Muscle layer of colon (tissue), 2 donors: ENCODE results near the gene RNASE2.
"Not testable (repeated sequence)": the region's sequence is repeated elsewhere in the genome, so short reads cannot be mapped to it uniquely, and the experiment has no call there.

Source experiments
- H3K27ac ChIP-seq: one replicate; pipeline ENCODE4 v1.7.0; 2013; ENCODE audit warnings: low read depth, mild to moderate bottlenecking, low read length, moderate library complexity
- H3K27me3 ChIP-seq, 2 donors: one replicate each; pipeline ENCODE4 v1.7.0; 2013; ENCODE audit warnings: low read length in 2 of 2, mild to moderate bottlenecking in 2 of 2; ENCODE audit not compliant: insufficient read depth in 2 of 2, control insufficient read depth in 1 of 2
- H3K36me3 ChIP-seq: one replicate; pipeline ENCODE4 v1.7.0; 2013; ENCODE audit warnings: mild to moderate bottlenecking, low read length; ENCODE audit not compliant: insufficient read depth
- H3K4me1 ChIP-seq: one replicate; pipeline ENCODE4 v1.7.0; 2013; ENCODE audit warnings: mild to moderate bottlenecking, low read length; ENCODE audit not compliant: insufficient read depth
- H3K4me3 ChIP-seq, 2 donors: one replicate each; pipeline ENCODE4 v1.7.0; 2013; ENCODE audit warnings: low read length in 2 of 2, low read depth in 1 of 2, mild to moderate bottlenecking in 1 of 2, moderate library complexity in 1 of 2
- H3K9ac ChIP-seq: one replicate; pipeline ENCODE4 v1.7.0; 2013; ENCODE audit warnings: low read length
- H3K9me3 ChIP-seq: one replicate; pipeline ENCODE4 v1.7.0; 2013; ENCODE audit warnings: mild to moderate bottlenecking, low read length
- donor health status: abdominal sarcoma.
- donor health status: Adenocarcinoma of cecum.

Gene RNASE2

GRCh38 chr14:20985650-20986049 lies 30.4 kb downstream of the RNASE2 start:
- not testable (repeated sequence) for H3K9me3 ChIP-seq, H3K27me3 ChIP-seq, H3K27ac ChIP-seq, H3K36me3 ChIP-seq, H3K4me3 ChIP-seq, H3K9ac ChIP-seq
- peaks cover 12% of the 10 kb centered on the region for H3K4me1 ChIP-seq

GRCh38 chr14:20986811-20987210 lies 31.5 kb downstream of the RNASE2 start:
- no peak overlapping the region for H3K27ac ChIP-seq
- no peaks in the 10 kb centered on the region for H3K27me3 ChIP-seq
- no peaks in the 10 kb centered on the region for H3K9me3 ChIP-seq
- no peaks in the 10 kb centered on the region for H3K36me3 ChIP-seq
- no peak overlapping the region for H3K4me3 ChIP-seq
- H3K4me1 ChIP-seq, result peaks cover 23% of the 10 kb centered on the region
- H3K9ac ChIP-seq, result no peak overlapping the region

GRCh38 chr14:20988717-20989470 lies 33.6 kb downstream of the RNASE2 start:
- H3K36me3 ChIP-seq, result peaks cover 16% of the 10 kb centered on the region
- H3K4me1 ChIP-seq, result peaks cover 27% of the 10 kb centered on the region
- no peaks in the 10 kb centered on the region for H3K9me3 ChIP-seq
- H3K27me3 ChIP-seq, result no peaks in the 10 kb centered on the region
- peak overlapping the region; percentile 69 for H3K27ac ChIP-seq
- no peak overlapping the region for H3K4me3 ChIP-seq
- H3K9ac ChIP-seq, result peak overlapping the region; percentile 33

- Histone ChIP-seq H3K36me3 (peaks cover 21% of the 10 kb centered on the region), H3K27me3 (no peaks in the 10 kb centered on the region), H3K9me3 (no peaks in the 10 kb centered on the region), H3K4me3 (no peak overlapping the region), H3K9ac (no peak overlapping the region), H3K4me1 (peaks cover 27% of the 10 kb centered on the region), H3K27ac (peak overlapping the region; percentile 69)
Observed at GRCh38 chr14:20989471-20989786, 34.1 kb downstream of the RNASE2 start.

- no peaks in the 10 kb centered on the region for H3K9me3 ChIP-seq
- no peaks in the 10 kb centered on the region for H3K27me3 ChIP-seq
- peak within 1 kb of the TSS; percentile 53 to 99 for H3K4me3 ChIP-seq
- H3K4me1 ChIP-seq, result peaks cover 27% of the 10 kb centered on the region
- H3K36me3 ChIP-seq, result peaks cover 27% of the 10 kb centered on the region
- H3K9ac ChIP-seq, result peak within 1 kb of the TSS; percentile 87
- H3K27ac ChIP-seq, result peak within 1 kb of the TSS; percentile 69
Observed at GRCh38 chr14:20989787-20990600, 34.7 kb downstream of the RNASE2 start, which contains the start of gene METTL17. METTL17 (plus strand) TSS chr14:20989980; CDS start chr14:20990003, 23 bp downstream.

- no peak overlapping the region for H3K4me3 ChIP-seq
- H3K9ac ChIP-seq, result no peak overlapping the region
- no peak overlapping the region for H3K27ac ChIP-seq
- H3K36me3 ChIP-seq, result peaks cover 52% of the 10 kb centered on the region
- no peaks in the 10 kb centered on the region for H3K27me3 ChIP-seq
- peaks cover 11% of the 10 kb centered on the region for H3K4me1 ChIP-seq
- H3K9me3 ChIP-seq, result no peaks in the 10 kb centered on the region
Observed at GRCh38 chr14:20996521-20996920, 41.2 kb downstream of the RNASE2 start.

- peaks cover 5% of the 10 kb centered on the region for H3K4me1 ChIP-seq
- peaks cover 51% of the 10 kb centered on the region for H3K36me3 ChIP-seq
- H3K27ac ChIP-seq, result no peak overlapping the region
- H3K9ac ChIP-seq, result no peak overlapping the region
- no peaks in the 10 kb centered on the region for H3K9me3 ChIP-seq
- H3K4me3 ChIP-seq, result no peak overlapping the region
- no peaks in the 10 kb centered on the region for H3K27me3 ChIP-seq
Observed at GRCh38 chr14:20997115-20997514, 41.8 kb downstream of the RNASE2 start.

GRCh38 chr14:20997564-20997963 lies 42.3 kb downstream of the RNASE2 start:
- H3K9me3 ChIP-seq, result no peaks in the 10 kb centered on the region
- no peak overlapping the region for H3K9ac ChIP-seq
- no peak overlapping the region for H3K4me3 ChIP-seq
- H3K36me3 ChIP-seq, result peaks cover 47% of the 10 kb centered on the region
- no peaks in the 10 kb centered on the region for H3K27me3 ChIP-seq
- peaks cover 4% of the 10 kb centered on the region for H3K4me1 ChIP-seq
- no peak overlapping the region for H3K27ac ChIP-seq

GRCh38 chr14:20998139-20998538 lies 42.9 kb downstream of the RNASE2 start:
- Histone ChIP-seq H3K36me3 (peaks cover 41% of the 10 kb centered on the region), H3K27ac (no peak overlapping the region), H3K4me1 (peaks cover 4% of the 10 kb centered on the region), H3K4me3 (no peak overlapping the region), H3K27me3 (no peaks in the 10 kb centered on the region), H3K9me3 (no peaks in the 10 kb centered on the region), H3K9ac (no peak overlapping the region)

GRCh38 chr14:20998674-20999366 lies 43.5 kb downstream of the RNASE2 start, which contains the start of gene SLC39A2:
SLC39A2 (plus strand) TSS chr14:20999293; CDS start chr14:20999447, 154 bp downstream.
- H3K36me3 ChIP-seq, result peaks cover 36% of the 10 kb centered on the region
- no peak within 1 kb of the TSS for H3K9ac ChIP-seq
- H3K27me3 ChIP-seq, result no peaks in the 10 kb centered on the region
- H3K4me1 ChIP-seq, result peaks cover 4% of the 10 kb centered on the region
- H3K4me3 ChIP-seq, result no peak within 1 kb of the TSS
- no peak within 1 kb of the TSS for H3K27ac ChIP-seq
- no peaks in the 10 kb centered on the region for H3K9me3 ChIP-seq

- Histone ChIP-seq H3K27ac (no peak overlapping the region), H3K9me3 (no peaks in the 10 kb centered on the region), H3K9ac (no peak overlapping the region), H3K4me1 (peaks cover 4% of the 10 kb centered on the region), H3K27me3 (no peaks in the 10 kb centered on the region), H3K4me3 (no peak overlapping the region), H3K36me3 (peaks cover 29% of the 10 kb centered on the region)
Observed at GRCh38 chr14:20999591-20999990, 44.3 kb downstream of the RNASE2 start.
